ENCODE data around the gene TMEM109. TPM values are rescaled to one million over a fixed set of nuclear protein-coding genes. Genes with fewer than 3 reads are reported as not detected.

Gene TMEM109
- total RNA-seq, 6 experiments from 2014 or later: 29.0 to 40.9 (median 34.1) TPM

DNA sequence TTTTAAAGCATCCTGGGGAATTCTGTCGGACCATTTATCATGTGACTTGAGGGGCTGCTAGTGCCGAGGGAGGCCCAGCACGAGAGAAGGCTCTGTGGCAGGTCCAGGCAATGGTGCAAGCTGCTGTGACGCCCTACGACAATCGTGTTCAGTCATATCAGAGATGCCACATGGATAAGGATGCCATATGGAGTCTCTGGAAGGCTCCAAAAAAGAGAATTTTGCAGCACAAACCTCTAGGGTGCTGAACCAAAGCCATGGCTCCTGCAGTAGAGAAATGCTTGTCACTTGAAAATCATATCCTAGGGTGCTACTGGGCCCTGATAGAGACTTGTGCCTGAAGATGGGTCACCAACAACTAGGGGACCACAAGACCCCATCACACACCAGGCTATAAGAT, 50.8 kb downstream of the TMEM109 start:
- Histone ChIP-seq H3K4me3 (no peak overlapping the region), H3K4me1 (no peaks in the 10 kb centered on the region), H3K27me3 (no peaks in the 10 kb centered on the region), H3K36me3 (no peaks in the 10 kb centered on the region), H3K27ac (no peak overlapping the region), H3K9me3 (no peaks in the 10 kb centered on the region)
- ATAC-seq: no peak
- no peak for DNase-seq
- 50% methylated on average over 1 of the region's 6 CpGs for WGBS (ENCODE audit: insufficient coverage, low coverage, low lambda C conversion rate, missing lambda C conversion rate)
- intact Hi-C loops (cut with DNase I): loop anchor here in 1 of 2 donors (10.0 kb wide), 1 partner anchor 170 kb away; no protein-coding TSS in a partner anchor
- TF ChIP-seq POLR2A (IDR thresholded peaks at IDR 0.05): no peak
- TF ChIP-seq, protein P1, sequence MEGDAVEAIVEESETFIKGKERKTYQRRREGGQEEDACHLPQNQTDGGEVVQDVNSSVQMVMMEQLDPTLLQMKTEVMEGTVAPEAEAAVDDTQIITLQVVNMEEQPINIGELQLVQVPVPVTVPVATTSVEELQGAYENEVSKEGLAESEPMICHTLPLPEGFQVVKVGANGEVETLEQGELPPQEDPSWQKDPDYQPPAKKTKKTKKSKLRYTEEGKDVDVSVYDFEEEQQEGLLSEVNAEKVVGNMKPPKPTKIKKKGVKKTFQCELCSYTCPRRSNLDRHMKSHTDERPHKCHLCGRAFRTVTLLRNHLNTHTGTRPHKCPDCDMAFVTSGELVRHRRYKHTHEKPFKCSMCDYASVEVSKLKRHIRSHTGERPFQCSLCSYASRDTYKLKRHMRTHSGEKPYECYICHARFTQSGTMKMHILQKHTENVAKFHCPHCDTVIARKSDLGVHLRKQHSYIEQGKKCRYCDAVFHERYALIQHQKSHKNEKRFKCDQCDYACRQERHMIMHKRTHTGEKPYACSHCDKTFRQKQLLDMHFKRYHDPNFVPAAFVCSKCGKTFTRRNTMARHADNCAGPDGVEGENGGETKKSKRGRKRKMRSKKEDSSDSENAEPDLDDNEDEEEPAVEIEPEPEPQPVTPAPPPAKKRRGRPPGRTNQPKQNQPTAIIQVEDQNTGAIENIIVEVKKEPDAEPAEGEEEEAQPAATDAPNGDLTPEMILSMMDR (IDR thresholded peaks at IDR 0.05): no peak

- WGBS (ENCODE audit: insufficient coverage, low coverage, low lambda C conversion rate, missing lambda C conversion rate): 75% methylated on average over 4 of the region's 4 CpGs
- ATAC-seq: peak in 3 of 4 donors; percentile 37 to 50 (median 39)
Observed at GRCh38 chr11:60966890-60967289, 52.9 kb downstream of the TMEM109 start.

GRCh38 chr11:60968223-60968622, 54.3 kb downstream of the TMEM109 start:
- 33% methylated on average over 1 of the region's 1 CpG for WGBS (ENCODE audit: insufficient coverage, low coverage, low lambda C conversion rate, missing lambda C conversion rate)
- intact Hi-C loops (cut with DNase I): loop anchor here in 1 of 2 donors (10.0 kb wide), 1 partner anchor 167 kb away; no protein-coding TSS in a partner anchor
- H3K36me3 ChIP-seq: no peaks in the 10 kb centered on the region
- no peak overlapping the region for H3K4me3 ChIP-seq
- ATAC-seq (no peak), DNase-seq (no peak)
- H3K9me3 ChIP-seq: no peaks in the 10 kb centered on the region
- H3K4me1 ChIP-seq: no peaks in the 10 kb centered on the region
- TF ChIP-seq, protein P1 (IDR thresholded peaks at IDR 0.05): no peak
- TF ChIP-seq POLR2A (IDR thresholded peaks at IDR 0.05): no peak
- no peak overlapping the region for H3K27ac ChIP-seq
- H3K27me3 ChIP-seq: no peaks in the 10 kb centered on the region

More at GRCh38 chr11:60966890-60967289, 52.9 kb downstream of the TMEM109 start:
- Histone ChIP-seq H3K27me3 (no peaks in the 10 kb centered on the region), H3K9me3 (no peaks in the 10 kb centered on the region), H3K4me1 (no peaks in the 10 kb centered on the region), H3K4me3 (no peak overlapping the region), H3K36me3 (no peaks in the 10 kb centered on the region), H3K27ac (no peak overlapping the region)
- intact Hi-C loops (cut with DNase I): loop anchor here in 1 of 2 donors (10.0 kb wide), 1 partner anchor 168 kb away; no protein-coding TSS in a partner anchor
- no peak for DNase-seq
- no peak for TF ChIP-seq POLR2A (IDR thresholded peaks at IDR 0.05)
- TF ChIP-seq, protein P1 (IDR thresholded peaks at IDR 0.05): no peak

DNA sequence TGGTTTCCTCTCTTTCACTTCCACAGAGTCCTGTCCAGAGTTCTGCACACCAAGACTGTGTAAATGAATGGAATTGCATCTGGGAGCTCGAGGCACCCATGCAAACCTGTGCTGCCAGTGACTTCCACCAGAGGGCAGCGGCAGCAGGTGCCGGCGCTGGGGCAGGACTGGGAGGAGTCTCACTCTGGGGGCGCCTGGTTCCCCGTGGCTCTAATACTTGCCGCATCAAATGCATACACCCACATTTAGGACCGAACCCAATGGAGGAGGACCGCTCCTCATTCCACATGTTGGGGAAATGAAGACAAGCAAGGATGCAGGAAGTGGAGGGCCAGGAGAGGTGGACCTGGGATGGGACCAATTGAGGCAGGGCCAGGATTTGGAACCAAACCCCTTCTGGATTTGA, 56.4 kb downstream of the TMEM109 start:
- Histone ChIP-seq H3K4me1 (no peaks in the 10 kb centered on the region), H3K36me3 (no peaks in the 10 kb centered on the region), H3K9me3 (no peaks in the 10 kb centered on the region), H3K4me3 (no peak overlapping the region), H3K27ac (no peak overlapping the region), H3K27me3 (no peaks in the 10 kb centered on the region)
- TF ChIP-seq, protein P1 (IDR thresholded peaks at IDR 0.05): peak; percentile 73 to 88 (median 80)
- no peak for TF ChIP-seq POLR2A (IDR thresholded peaks at IDR 0.05)
- 14% methylated on average over 6 of the region's 9 CpGs for WGBS (ENCODE audit: insufficient coverage, low coverage, low lambda C conversion rate, missing lambda C conversion rate)
- intact Hi-C loops (cut with DNase I): no loop called here
- DNase-seq: peak in 2 of 3 donors; percentile 62 to 63
- peak; percentile 79 to 88 (median 85) for ATAC-seq
